SK-N-SH (cell line): ENCODE measurements around the gene MC4R. TPM values are rescaled to one million over a fixed set of nuclear protein-coding genes. Genes with fewer than 3 reads are reported as not detected.

ENCODE experiments used
- CTCF ChIA-PET: fragments of 300-600, 350-600 bp; formaldehyde crosslinking; extraction: SDS; loops from one replicate; lab custom pipeline; 2021; lab: Yijun Ruan, JAX
- POLR2A ChIA-PET: fragments of 350-600 bp; sonication (Branson Sonifier 250); formaldehyde crosslinking; extraction: SDS; loops from one replicate; lab custom pipeline; 2020; ENCODE audit warnings: antibody characterized with exemption, inconsistent platforms; lab: Yijun Ruan, JAX
- DNase-seq: peaks from one replicate; pipeline ENCODE4 v3.0.0; 2012
- H2AFZ ChIP-seq: fragments of 200-600 bp; sonication (generic); 2 replicates; pipeline ENCODE4 v1.8.1; 2016; ENCODE audit warnings: antibody characterized with exemption, mild to moderate bottlenecking, low read depth
- H3F3A ChIP-seq: fragments of 200-600 bp; sonication (generic); replicated peaks from 2 replicates; pipeline ENCODE3; 2016; ENCODE audit warnings: antibody characterized with exemption, mild to moderate bottlenecking; ENCODE audit not compliant: insufficient read depth
- H3K27ac ChIP-seq, 2 experiments: fragments of 200-500 bp in 1 of 2; fragments of 200-600 bp in 1 of 2; sonication (Bioruptor generic) in 1 of 2; sonication (generic), shearing (Covaris generic) in 1 of 2; 2 replicates each; pipeline versions ENCODE4 v1.5.1 to v1.6.1; 2014 to 2016; ENCODE audit warnings: low read depth in 2 of 2, inconsistent platforms in 1 of 2, low read length in 1 of 2, mild to moderate bottlenecking in 1 of 2, mixed read lengths in 1 of 2
- H3K27me3 ChIP-seq: fragments of 200-600 bp; sonication (generic), shearing (Covaris generic); 2 replicates; pipeline ENCODE4 v1.6.1; 2016; ENCODE audit warnings: mixed run types; ENCODE audit not compliant: insufficient read depth
- H3K36me3 ChIP-seq, 2 experiments: fragments of 200-500 bp in 1 of 2; fragments of 200-600 bp in 1 of 2; sonication (Bioruptor generic) in 1 of 2; sonication (generic) in 1 of 2; replicated peaks in 1 of 2; 2 replicates each; pipeline versions ENCODE3 to v1.5.1; 2014 to 2016; ENCODE audit warnings: low read length in 1 of 2, mild to moderate bottlenecking in 1 of 2; ENCODE audit not compliant: insufficient read depth in 2 of 2, control insufficient read depth in 1 of 2
- H3K4me1 ChIP-seq, 2 experiments: fragments of 200-500 bp in 1 of 2; fragments of 200-600 bp in 1 of 2; sonication (Bioruptor generic) in 1 of 2; sonication (generic), shearing (Covaris generic) in 1 of 2; 2 replicates each; pipeline versions ENCODE4 v1.5.1 to v1.6.1; 2014 to 2016; ENCODE audit warnings: low read depth in 1 of 2, low read length in 1 of 2, mixed run types in 1 of 2; ENCODE audit not compliant: insufficient read depth in 2 of 2, control insufficient read depth in 1 of 2
- H3K4me2 ChIP-seq: fragments of 200-600 bp; sonication (generic), shearing (Covaris generic); 2 replicates; pipeline ENCODE4 v1.6.1; 2017; ENCODE audit warnings: mixed run types
- H3K4me3 ChIP-seq, 2 experiments: fragments of 200-500 bp in 1 of 2; fragments of 200-600 bp in 1 of 2; sonication (Bioruptor generic) in 1 of 2; sonication (generic), shearing (Covaris generic) in 1 of 2; 2 replicates each; pipeline versions ENCODE4 v1.5.1 to v1.8.1; 2014 to 2016; ENCODE audit warnings: low read depth in 2 of 2, inconsistent platforms in 1 of 2, low read length in 1 of 2, mild to moderate bottlenecking in 1 of 2, mixed read lengths in 1 of 2, moderate library complexity in 1 of 2
- H3K79me2 ChIP-seq: fragments of 200-600 bp; sonication (generic); 2 replicates; pipeline ENCODE4 v1.8.1; 2017; ENCODE audit warnings: mild to moderate bottlenecking; ENCODE audit not compliant: insufficient read depth
- H3K9ac ChIP-seq: fragments of 200-600 bp; sonication (generic); 2 replicates; pipeline ENCODE4 v1.6.1; 2017; ENCODE audit warnings: mixed run types
- H3K9me2 ChIP-seq: fragments of 200-600 bp; sonication (generic); 2 replicates; pipeline ENCODE4 v1.6.1; 2017; ENCODE audit warnings: mixed run types
- H3K9me3 ChIP-seq: fragments of 200-600 bp; sonication (generic); 2 replicates; pipeline ENCODE4 v1.6.1; 2017; ENCODE audit warnings: mixed run types, mild to moderate bottlenecking, moderate library complexity
- H4K20me1 ChIP-seq: fragments of 200-600 bp; sonication (generic); 2 replicates; pipeline ENCODE4 v1.6.1; 2017; ENCODE audit warnings: mild to moderate bottlenecking, mixed run types; ENCODE audit not compliant: insufficient read depth
- ELF1 ChIP-seq: IDR thresholded peaks from 2 replicates; pipeline ENCODE4 v1.4.0; 2012
- EZH2phosphoT487 ChIP-seq: fragments of 200-600 bp; sonication (generic); IDR thresholded peaks from 2 replicates; pipeline ENCODE4 v1.6.1; 2017; ENCODE audit warnings: low read depth, mixed run types, mild to moderate bottlenecking, antibody characterized with exemption, moderate library complexity, borderline replicate concordance
- FOSL2 ChIP-seq: IDR thresholded peaks from 2 replicates; pipeline ENCODE4 v1.4.0; 2012; ENCODE audit warnings: low read depth, mild to moderate bottlenecking, moderate library complexity, borderline replicate concordance
- FOXJ3 ChIP-seq: sonication (generic); formaldehyde crosslinking; IDR thresholded peaks from 2 replicates; pipeline ENCODE4 v1.5.1; 2020; ENCODE audit warnings: mild to moderate bottlenecking, missing genetic modification reagents
- GABPA ChIP-seq: IDR thresholded peaks from 2 replicates; pipeline ENCODE4 v1.4.0; 2012; ENCODE audit warnings: low read depth, mild to moderate bottlenecking
- IRF3 ChIP-seq: fragments of 150-350 bp; IDR thresholded peaks from 2 replicates; pipeline ENCODE4 v1.6.1; 2016; ENCODE audit warnings: mild to moderate bottlenecking, low read depth, low read length
- JUND ChIP-seq: IDR thresholded peaks from 2 replicates; pipeline ENCODE4 v1.4.0; 2012
- MAX ChIP-seq: IDR thresholded peaks from 2 replicates; pipeline ENCODE4 v1.4.0; 2012; ENCODE audit warnings: low read depth
- MEF2A ChIP-seq: IDR thresholded peaks from 2 replicates; pipeline ENCODE4 v1.4.0; 2012; ENCODE audit warnings: low read depth, borderline replicate concordance
- MXI1 ChIP-seq: IDR thresholded peaks from 2 replicates; pipeline ENCODE4 v1.6.1; 2012; ENCODE audit warnings: mild to moderate bottlenecking, low read depth, low read length, improper control_type of control experiment
- NFIC ChIP-seq: IDR thresholded peaks from 2 replicates; pipeline ENCODE4 v1.4.0; 2012; ENCODE audit warnings: borderline replicate concordance
- NRF1 ChIP-seq: IDR thresholded peaks from 2 replicates; pipeline ENCODE4 v1.6.1; 2012; ENCODE audit warnings: low read depth, mild to moderate bottlenecking, low read length
- PBX3 ChIP-seq: IDR thresholded peaks from 2 replicates; pipeline ENCODE4; 2012
- RAD21 ChIP-seq: IDR thresholded peaks from 2 replicates; pipeline ENCODE4 v1.6.1; 2012; ENCODE audit warnings: mild to moderate bottlenecking, low read length
- RCOR1 ChIP-seq: fragments of 150-350 bp; IDR thresholded peaks from 2 replicates; pipeline ENCODE4 v1.6.1; 2017; ENCODE audit warnings: antibody characterized with exemption, low read length
- RXRA ChIP-seq: IDR thresholded peaks from 2 replicates; pipeline ENCODE4 v1.4.0; 2012; ENCODE audit warnings: low read depth, mild to moderate bottlenecking, borderline replicate concordance
- SMC3 ChIP-seq: IDR thresholded peaks from 2 replicates; pipeline ENCODE4 v1.6.1; 2012; ENCODE audit warnings: low read depth, low read length, improper control_type of control experiment
- TCF12 ChIP-seq: IDR thresholded peaks from 2 replicates; pipeline ENCODE4 v1.4.0; 2012
- TEAD4 ChIP-seq: IDR thresholded peaks from 2 replicates; pipeline ENCODE4 v1.4.0; 2012; ENCODE audit warnings: mild to moderate bottlenecking, borderline replicate concordance; ENCODE audit not compliant: insufficient read depth
- USF1 ChIP-seq: IDR thresholded peaks from 2 replicates; pipeline ENCODE4 v1.4.0; 2012; ENCODE audit warnings: low read depth, borderline replicate concordance
- YY1 ChIP-seq: IDR thresholded peaks from 2 replicates; pipeline ENCODE4 v1.4.0; 2012; ENCODE audit warnings: low read depth, mild to moderate bottlenecking
- ZBTB33 ChIP-seq: IDR thresholded peaks from 2 replicates; pipeline ENCODE4 v1.4.0; 2012; ENCODE audit warnings: low read depth, borderline replicate concordance
- WGBS: methylation state at CpG from one replicate; pipeline ENCODE4 v1.1.6; 2017; ENCODE audit warnings: low lambda C conversion rate; 5-methylcytosine and 5-hydroxymethylcytosine counted together
- polyA plus RNA-seq, 3 experiments: library from polyadenylated mRNA; depleted of rRNA; stranded (reverse); fragments of >200 nt; gene quantifications; 2 replicates each; pipeline ENCODE4 v1.2.3, GENCODE V29; 2012

Gene MC4R
- polyA plus RNA-seq, 1 of the 3 experiments (the other 2 are of a cell fraction) = 0.21 TPM

- no peaks in the 10 kb centered on the region for H3K36me3 ChIP-seq
- no peaks in the 10 kb centered on the region for H4K20me1 ChIP-seq
- no peaks in the 10 kb centered on the region for H3K27me3 ChIP-seq
- no peaks in the 10 kb centered on the region for H3K9me2 ChIP-seq
- H2AFZ ChIP-seq = peak overlapping the region; percentile 82; the same call in 1 of the 2 replicates
- no peak overlapping the region for H3K9ac ChIP-seq
- H3K4me2 ChIP-seq = peak overlapping the region; percentile 63
- TF ChIP-seq FOXJ3 (CRISPR knock-in tag) (no peak), EZH2phosphoT487 (no peak), SMC3 (no peak), RXRA (no peak), TCF12 (no peak), RCOR1 (no peak), RAD21 (no peak), GABPA (no peak), USF1 (no peak), ZBTB33 (no peak), NRF1 (no peak)
- peak overlapping the region; percentile 45 to 59; a peak in 2 of 4 replicates for H3K4me3 ChIP-seq
- H3K9me3 ChIP-seq = no peaks in the 10 kb centered on the region
- POLR2A ChIA-PET = interaction anchor here (0.6 to 1.3 kb wide), 4 partner anchors 11 to 175 kb away, joined by 3 read pairs; no protein-coding TSS in a partner anchor
- no peaks in the 10 kb centered on the region for H3F3A ChIP-seq
- 78% methylated on average over 4 of the region's 4 CpGs for WGBS
- H3K27ac ChIP-seq = peak overlapping the region in 1 of 2 experiments; percentile 78; a peak in 2 of 4 replicates
- no peak for DNase-seq
- H3K4me1 ChIP-seq = peaks cover 0 to 11% of the 10 kb centered on the region in 2 experiments; a peak in 2 of 4 replicates
- CTCF ChIA-PET = interaction anchor here (0.8 to 3.0 kb wide), 5 partner anchors 15 to 384 kb away, joined by 3 to 19 read pairs (median 3); no protein-coding TSS in a partner anchor
- H3K79me2 ChIP-seq = no peaks in the 10 kb centered on the region
These were observed 443 bp downstream of the MC4R start for GRCh38 chr18:60372132-60372531.

- Histone ChIP-seq H3F3A (peaks cover 9% of the 10 kb centered on the region), H3K9ac (no peak overlapping the region), H3K4me1 (no peaks in the 10 kb centered on the region; a peak in 1 of 4 replicates), H3K9me2 (no peaks in the 10 kb centered on the region; the same call in 1 of the 2 replicates), H2AFZ (peak overlapping the region; percentile 33; the same call in 1 of the 2 replicates), H3K4me3 (no peak overlapping the region), H3K9me3 (no peaks in the 10 kb centered on the region), H3K27me3 (no peaks in the 10 kb centered on the region), H3K27ac (peak overlapping the region; percentile 16 to 37; a peak in 3 of 4 replicates), H4K20me1 (no peaks in the 10 kb centered on the region), H3K4me2 (no peak overlapping the region), H3K79me2 (no peaks in the 10 kb centered on the region), H3K36me3 (no peaks in the 10 kb centered on the region)
- 65% methylated on average over 1 of the region's 1 CpG for WGBS
- CTCF ChIA-PET = no interaction called here
- POLR2A ChIA-PET = no interaction called here
- no peak for DNase-seq
- TF ChIP-seq GABPA (no peak), RXRA (no peak), YY1 (no peak), RCOR1 (no peak), MEF2A (peak; percentile 81), NFIC (no peak), PBX3 (peak; percentile 56), TCF12 (peak; percentile 34), FOSL2 (peak; percentile 64; the same call in 1 of the 2 replicates), MXI1 (no peak), MAX (no peak), SMC3 (no peak), IRF3 (no peak), ELF1 (no peak), TEAD4 (peak; percentile 12; the same call in 1 of the 2 replicates), RAD21 (no peak), JUND (peak; percentile 79), USF1 (no peak)
These were observed 14.1 kb downstream of the MC4R start for GRCh38 chr18:60358516-60358915.
